Heart left ventricle (tissue), 16 donors: ENCODE results near the gene TPP2. TPM values are rescaled to one million over a fixed set of nuclear protein-coding genes. Genes with fewer than 3 reads are reported as not detected.

ENCODE experiments used
- ATAC-seq, 4 donors: fragments of 200-7000 bp; cut with Tn5 transposase; one replicate each; pipeline ENCODE4 v1.9.1; 2020 to 2022; ENCODE audit warnings: moderate library complexity in 4 of 4, mild to moderate bottlenecking in 3 of 4, moderate number of reproducible peaks in 1 of 4
- DNase-seq, 5 donors: peaks; one replicate each; pipeline ENCODE4 v3.0.0-alpha.2; 2020
- H3K27ac ChIP-seq, 12 donors: fragments of 200-600 bp; sonication (generic) in 4 of 12; one replicate each; pipeline versions ENCODE4 v1.5.0 to v1.8.0; 2016 to 2022; ENCODE audit warnings: mild to moderate bottlenecking in 2 of 12
- H3K27me3 ChIP-seq, 9 donors: fragments of 200-600 bp; sonication (generic) in 2 of 9; one replicate each; pipeline versions ENCODE4 v1.5.1 to v1.8.0; 2016 to 2022; ENCODE audit warnings: mild to moderate bottlenecking in 3 of 9
- H3K36me3 ChIP-seq, 9 donors: fragments of 200-600 bp; sonication (generic) in 2 of 9; one replicate each; pipeline versions ENCODE4 v1.5.0 to v1.8.0; 2018 to 2022; ENCODE audit warnings: mild to moderate bottlenecking in 2 of 9
- H3K4me1 ChIP-seq, 12 donors: fragments of 200-600 bp; sonication (generic) in 4 of 12; one replicate each; pipeline versions ENCODE4 v1.5.0 to v1.8.0; 2016 to 2022; ENCODE audit warnings: mild to moderate bottlenecking in 3 of 12
- H3K4me3 ChIP-seq, 12 donors: fragments of 200-600 bp; sonication (generic) in 4 of 12; one replicate each; pipeline versions ENCODE4 v1.5.0 to v1.8.0; 2017 to 2022; ENCODE audit warnings: mild to moderate bottlenecking in 9 of 12, moderate library complexity in 4 of 12
- H3K9me3 ChIP-seq, 12 donors: fragments of 200-600 bp; sonication (generic) in 4 of 12; one replicate each; pipeline versions ENCODE4 v1.5.0 to v1.8.0; 2016 to 2022; ENCODE audit warnings: mild to moderate bottlenecking in 1 of 12
- POLR2A ChIP-seq, 2 donors: fragments of 450-650 bp; IDR thresholded peaks; one replicate each; pipeline ENCODE4 v1.6.1; 2017; ENCODE audit warnings: antibody characterized with exemption in 2 of 2, mild to moderate bottlenecking in 2 of 2, moderate library complexity in 2 of 2
- WGBS, 4 donors: extraction: QIAGEN DNeasy Blood & Tissue Kit in 2 of 4; methylation state at CpG; one replicate each; pipeline versions ENCODE4 v1.1.5 to v1.1.7; 2013 to 2018; 5-methylcytosine and 5-hydroxymethylcytosine counted together
- intact Hi-C, 10 donors: fragments of 100-400 bp; cut with DNase I; formaldehyde crosslinking; loops; one replicate each; pipeline versions ENCODE4 v1.11.1 to v1.14.2; 2022
- polyA plus RNA-seq, 2 donors: library from polyadenylated mRNA; stranded (reverse); fragments of 200-250 nt; gene quantifications; one replicate each; pipeline ENCODE4 v1.2.3, GENCODE V29; 2013
- total RNA-seq, 9 donors: library from RNA; depleted of rRNA in 2 of 9; stranded (reverse); fragments of >200 nt in 2 of 9; fragmentation: NEBNext Ultra II Directional in 3 of 9; extraction: Animal tissue kit (Norgen Biotek cat#: 25700) in 3 of 9; gene quantifications; one replicate each; pipeline versions ENCODE4 v1.1.0 to v1.2.4, GENCODE V29; 2016 to 2023
- TF ChIP-seq, protein P1 (sequence below), 12 donors: fragments of 200-600 bp; sonication (generic) in 4 of 12; IDR thresholded peaks; one replicate each; pipeline versions ENCODE4 v1.5.0 to v1.8.0; 2018 to 2022; ENCODE audit warnings: antibody characterized with exemption in 12 of 12, mild to moderate bottlenecking in 5 of 12
- donor health status: ischemic (EF 13 %, LVEDD 7.1; RV severe dilation, severe dysfunction).
- donor health status: healthy with polysubstance abuse.
- donor health status: DM: no; HTN: yes; CAD: no.
- donor health status: DM: no; HTN: no; CAD: no.
- donor health status: ischemic (EF 25% LVEDD 6.9; RV normal size, moderate dysfunction).
- donor health status: ischemic (EF 25% LVEDD 5.7; RV mildly dilated, moderate dysfunction).
- donor health status: healthy.
- donor health status: DM: yes; HTN: yes; CAD: no.
- donor health status: ischemic (EF 35%, LVEDD 5.7; RV mildly dilated, moderate dysfunction).
- donor health status: nonischemic (EF 11% LVEDD 7.7; RV severe dilation, severe dysfunction).
- donor health status: DM: yes; HTN: yes; CAD: no.
- donor health status: PGD.
- donor health status: ischemic (EF 29% LVEDD 5.4; RV normal size, mild dysfunction).
- donor health status: nonischemic (EF 23%, LVEDD 6.1; RV moderate dilation, normal function).

TPP2 gene
- total and polyA plus RNA-seq, 11 donors = 13.0 to 37.9 (median 32.4) TPM

DNA sequence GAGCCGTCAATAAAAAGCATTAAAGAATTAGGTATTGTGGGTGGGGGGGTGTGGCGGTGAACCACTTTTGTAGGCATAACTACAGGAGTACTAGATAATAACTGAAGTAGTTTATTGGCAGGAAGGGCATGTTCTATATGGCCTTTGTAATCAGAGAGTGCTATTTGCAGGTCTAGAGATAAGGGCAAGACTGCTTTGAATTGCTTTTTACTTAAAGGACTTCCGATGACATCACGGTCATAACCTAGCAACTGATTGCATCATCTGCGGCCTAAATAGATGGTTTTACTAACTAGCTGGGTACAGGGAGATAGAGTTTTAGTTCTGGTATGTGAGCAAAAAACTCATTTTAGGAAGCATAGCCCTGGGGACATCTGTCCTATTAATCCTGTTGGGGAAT lies 73.3 kb downstream of the TPP2 start:
- intact Hi-C loops = no loop called here
- Histone ChIP-seq H3K9me3 (peaks cover 0 to 14% (median 0%) of the 10 kb centered on the region in 12 donors), H3K4me1 (no peaks in the 10 kb centered on the region), H3K36me3 (peaks cover 0 to 94% (median 76%) of the 10 kb centered on the region in 9 donors), H3K27me3 (no peaks in the 10 kb centered on the region), H3K4me3 (no peak overlapping the region), H3K27ac (no peak overlapping the region)
- DNase-seq (no peak), ATAC-seq (no peak)
- 59 to 77% (median 68%) methylated on average over 5 of the region's 5 CpGs for WGBS, 4 donors
- TF ChIP-seq, protein P1, sequence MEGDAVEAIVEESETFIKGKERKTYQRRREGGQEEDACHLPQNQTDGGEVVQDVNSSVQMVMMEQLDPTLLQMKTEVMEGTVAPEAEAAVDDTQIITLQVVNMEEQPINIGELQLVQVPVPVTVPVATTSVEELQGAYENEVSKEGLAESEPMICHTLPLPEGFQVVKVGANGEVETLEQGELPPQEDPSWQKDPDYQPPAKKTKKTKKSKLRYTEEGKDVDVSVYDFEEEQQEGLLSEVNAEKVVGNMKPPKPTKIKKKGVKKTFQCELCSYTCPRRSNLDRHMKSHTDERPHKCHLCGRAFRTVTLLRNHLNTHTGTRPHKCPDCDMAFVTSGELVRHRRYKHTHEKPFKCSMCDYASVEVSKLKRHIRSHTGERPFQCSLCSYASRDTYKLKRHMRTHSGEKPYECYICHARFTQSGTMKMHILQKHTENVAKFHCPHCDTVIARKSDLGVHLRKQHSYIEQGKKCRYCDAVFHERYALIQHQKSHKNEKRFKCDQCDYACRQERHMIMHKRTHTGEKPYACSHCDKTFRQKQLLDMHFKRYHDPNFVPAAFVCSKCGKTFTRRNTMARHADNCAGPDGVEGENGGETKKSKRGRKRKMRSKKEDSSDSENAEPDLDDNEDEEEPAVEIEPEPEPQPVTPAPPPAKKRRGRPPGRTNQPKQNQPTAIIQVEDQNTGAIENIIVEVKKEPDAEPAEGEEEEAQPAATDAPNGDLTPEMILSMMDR (IDR thresholded peaks at IDR 0.05) = no peak
- TF ChIP-seq POLR2A (IDR thresholded peaks at IDR 0.05) = no peak

DNA sequence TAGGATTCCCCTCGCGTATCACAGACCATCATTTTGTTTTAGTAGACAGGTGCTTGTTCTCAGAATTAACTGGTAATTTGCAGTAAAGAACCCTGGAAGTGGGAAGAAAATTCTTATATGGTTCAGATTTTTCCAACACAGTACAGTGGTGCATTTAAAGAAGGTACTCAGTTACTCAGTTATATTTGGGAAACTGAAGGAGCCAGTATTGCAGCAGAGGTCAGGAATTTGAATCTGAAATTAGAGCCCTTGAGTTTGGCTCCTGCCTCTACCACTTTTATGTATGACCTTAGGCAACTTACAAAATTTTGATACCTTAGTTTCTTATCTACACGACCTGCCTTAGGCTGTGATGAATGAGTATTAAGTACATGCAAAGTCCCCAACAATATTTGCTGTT lies 78.3 kb downstream of the TPP2 start:
- peaks cover 0 to 10% (median 0%) of the 10 kb centered on the region in 12 donors for H3K9me3 ChIP-seq
- H3K27ac ChIP-seq = no peak overlapping the region
- WGBS, 4 donors = 81 to 87% (median 85%) methylated on average over 3 of the region's 3 CpGs
- no peak for DNase-seq
- intact Hi-C loops = no loop called here
- TF ChIP-seq, protein P1 (IDR thresholded peaks at IDR 0.05) = no peak
- TF ChIP-seq POLR2A (IDR thresholded peaks at IDR 0.05) = no peak
- no peak overlapping the region for H3K4me3 ChIP-seq
- ATAC-seq = peak in 1 of 4 donors; percentile 38
- peaks cover 0 to 100% (median 85%) of the 10 kb centered on the region in 9 donors for H3K36me3 ChIP-seq
- H3K27me3 ChIP-seq = no peaks in the 10 kb centered on the region
- H3K4me1 ChIP-seq = peaks cover 0 to 5% (median 0%) of the 10 kb centered on the region in 12 donors

DNA sequence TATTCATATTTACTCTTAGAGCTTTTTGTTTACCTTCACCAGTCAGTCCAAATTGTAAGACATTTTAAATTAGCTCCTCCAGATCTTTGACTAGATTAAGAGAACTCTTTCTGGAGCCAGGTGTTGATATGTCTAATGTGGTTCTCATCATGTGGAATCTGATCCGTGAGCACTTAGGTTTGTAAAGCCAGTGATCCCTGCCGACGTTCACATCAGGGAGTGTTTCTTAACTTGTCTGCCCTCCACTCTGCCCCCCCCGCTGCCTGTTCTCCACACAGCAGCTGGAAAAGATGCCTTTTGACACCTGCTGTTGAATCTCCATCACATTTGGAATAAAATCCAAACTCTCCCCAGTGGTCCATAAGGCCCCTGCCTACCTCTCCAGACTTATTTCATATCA lies 80.3 kb downstream of the TPP2 start:
- no peak overlapping the region for H3K27ac ChIP-seq
- intact Hi-C loops = no loop called here
- TF ChIP-seq POLR2A (IDR thresholded peaks at IDR 0.05) = no peak
- TF ChIP-seq, protein P1 (IDR thresholded peaks at IDR 0.05) = no peak
- ATAC-seq = no peak
- H3K4me3 ChIP-seq = no peak overlapping the region
- no peaks in the 10 kb centered on the region for H3K27me3 ChIP-seq
- no peak for DNase-seq
- peaks cover 0 to 16% (median 0%) of the 10 kb centered on the region in 12 donors for H3K4me1 ChIP-seq
- 73 to 90% (median 84%) methylated on average over 4 of the region's 4 CpGs for WGBS, 4 donors
- H3K36me3 ChIP-seq = peaks cover 0 to 87% (median 78%) of the 10 kb centered on the region in 9 donors
- H3K9me3 ChIP-seq = peaks cover 0 to 13% (median 0%) of the 10 kb centered on the region in 12 donors

DNA sequence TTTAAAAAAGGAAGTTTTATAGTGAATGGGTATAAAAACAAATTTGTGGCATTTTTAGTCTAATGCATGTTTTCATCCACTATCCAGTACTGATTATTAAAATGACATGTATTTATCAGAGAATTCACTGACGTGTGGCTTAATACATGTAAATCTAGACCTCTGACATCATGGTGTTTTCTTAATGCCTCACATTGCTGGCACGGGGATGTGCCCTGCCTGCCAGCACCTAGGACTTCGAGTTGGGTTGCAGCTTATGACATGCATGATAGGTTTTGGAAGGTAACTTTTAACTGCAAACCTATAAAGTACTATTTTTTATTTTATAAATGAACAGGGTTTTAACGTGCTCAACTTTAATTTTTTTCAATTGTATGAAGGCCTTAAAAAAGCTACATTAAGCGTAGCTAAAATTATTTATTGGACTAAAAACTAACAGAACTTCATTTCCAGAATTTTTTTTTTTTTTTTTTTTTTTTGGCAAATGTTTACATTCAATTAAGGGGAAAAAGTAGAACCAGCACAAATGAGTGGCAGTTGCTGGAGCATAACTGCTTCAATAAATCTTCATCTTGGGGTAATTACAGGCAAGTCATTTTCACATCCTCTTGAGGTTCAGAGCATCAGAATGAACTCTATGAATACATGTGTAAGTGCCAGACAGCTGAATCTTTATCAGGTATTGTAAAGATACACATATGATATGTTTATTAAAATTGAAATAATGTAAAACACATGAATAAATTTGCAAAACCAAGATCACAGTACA lies 81.7 kb downstream of the TPP2 start:
- H3K36me3 ChIP-seq = peaks cover 0 to 73% (median 65%) of the 10 kb centered on the region in 9 donors
- intact Hi-C loops = no loop called here
- H3K9me3 ChIP-seq = peaks cover 0 to 20% (median 0%) of the 10 kb centered on the region in 12 donors
- no peaks in the 10 kb centered on the region for H3K27me3 ChIP-seq
- peaks cover 0 to 16% (median 0%) of the 10 kb centered on the region in 12 donors for H3K4me1 ChIP-seq
- no peak for DNase-seq
- H3K4me3 ChIP-seq = no peak overlapping the region
- WGBS, 4 donors = 72 to 87% (median 78%) methylated on average over 5 of the region's 5 CpGs
- peak in 2 of 4 donors; percentile 51 to 52 for ATAC-seq
- TF ChIP-seq POLR2A (IDR thresholded peaks at IDR 0.05) = no peak
- TF ChIP-seq, protein P1 (IDR thresholded peaks at IDR 0.05) = no peak
- H3K27ac ChIP-seq = no peak overlapping the region
